HG03280 (cell line): ENCODE measurements around the gene RASA4B.
"Not testable (repeated sequence)": the region's sequence is repeated elsewhere in the genome, so short reads cannot be mapped to it uniquely, and the experiment has no call there.

Experiments
- ATAC-seq: cut with Tn5 transposase; IDR thresholded peaks from one replicate; pipeline ENCODE4 v1.9.1; 2021; ENCODE audit warnings: mild to moderate bottlenecking, moderate library complexity; ENCODE audit not compliant: unreplicated experiment

RASA4B gene

DNA sequence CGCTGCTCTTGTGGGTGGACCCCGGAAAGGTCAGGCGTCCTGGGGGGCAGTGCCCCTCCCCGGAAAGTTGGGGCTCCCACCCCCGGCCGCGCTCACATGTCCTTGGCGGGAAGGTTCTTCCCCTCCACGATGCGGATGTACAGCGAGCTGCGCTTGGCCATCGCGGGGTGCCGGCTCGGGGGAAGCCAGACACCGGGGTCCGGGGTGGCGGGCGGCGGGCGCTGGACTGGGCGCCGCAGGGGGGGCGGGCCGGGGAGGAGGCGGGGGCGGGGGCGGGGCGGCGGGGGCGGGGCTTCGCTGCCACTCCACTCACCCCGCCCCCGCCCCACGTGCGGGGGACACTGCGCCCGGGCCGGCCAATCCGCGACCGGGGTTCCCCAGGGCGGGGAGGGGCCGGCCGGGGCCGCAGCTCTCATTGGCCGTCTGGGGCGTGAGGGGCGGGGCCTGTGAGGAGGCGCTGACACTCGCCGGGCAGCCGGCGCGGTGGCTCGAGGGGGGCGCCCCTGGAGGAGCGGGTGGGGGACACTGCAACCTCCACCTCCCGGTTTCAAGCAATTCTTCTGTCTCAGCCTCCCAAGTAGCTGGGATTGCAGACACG, at the start of gene RASA4B:
RASA4B (minus strand) TSS at position 228 of the 598 bp plus-strand sequence; CDS start at position 161, 67 bp downstream.
- ATAC-seq: peak; percentile 85

DNA sequence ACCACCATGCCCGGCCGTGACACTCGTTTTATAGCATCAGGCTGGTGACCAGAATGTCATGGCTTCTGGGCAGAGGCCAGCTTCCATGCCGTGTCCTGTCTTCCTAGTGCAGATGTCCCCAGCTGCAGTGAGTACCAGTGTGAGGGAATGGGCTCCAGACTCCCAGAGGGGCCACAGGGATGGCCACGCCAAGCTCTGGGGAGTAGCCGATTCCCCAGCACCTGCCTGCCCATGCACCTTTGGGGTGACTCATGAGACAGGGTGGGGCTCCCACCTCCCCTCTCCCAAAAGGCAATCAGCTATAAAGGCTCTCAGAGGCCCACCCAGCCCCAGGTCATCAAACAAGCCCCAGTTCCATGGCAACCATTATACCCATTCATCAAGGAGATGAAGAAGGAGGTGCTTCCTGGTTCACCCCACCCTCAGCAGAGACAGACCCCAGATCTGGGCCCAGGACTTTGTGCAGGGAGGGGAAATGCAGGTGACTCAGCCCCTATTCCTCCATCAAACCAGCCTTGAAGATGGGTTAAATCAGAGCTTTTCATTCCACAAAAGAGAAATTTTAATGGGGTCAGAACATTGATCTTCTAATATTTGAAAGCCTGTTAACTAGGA, 33.3 kb upstream of the RASA4B start, which contains the start of gene SPDYE2:
SPDYE2 (plus strand) TSS at position 419 of the 615 bp plus-strand sequence. CDS start 2,030 bp downstream, outside the sequence.
- not testable (repeated sequence) for ATAC-seq

DNA sequence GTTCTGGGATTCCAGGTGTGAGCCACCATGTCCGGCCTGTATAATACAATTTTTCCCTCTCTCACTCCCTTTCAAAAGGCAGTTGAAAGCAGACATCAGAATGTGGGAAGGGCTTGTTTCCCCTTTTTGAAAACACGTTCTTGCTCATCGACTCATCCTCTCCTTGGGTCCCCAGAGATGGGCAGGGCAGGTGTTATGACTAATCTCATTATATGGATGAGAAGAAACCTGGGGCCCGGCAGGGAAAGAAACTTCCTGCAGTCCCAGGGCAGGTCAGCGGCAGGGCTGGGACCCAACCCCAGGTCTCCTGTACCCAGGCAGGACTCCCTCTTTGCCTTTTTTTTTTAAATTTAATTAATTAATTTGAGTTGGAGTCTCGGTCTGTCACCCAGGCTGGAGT, 28.8 kb upstream of the RASA4B start:
- peak; percentile 65 for ATAC-seq

DNA sequence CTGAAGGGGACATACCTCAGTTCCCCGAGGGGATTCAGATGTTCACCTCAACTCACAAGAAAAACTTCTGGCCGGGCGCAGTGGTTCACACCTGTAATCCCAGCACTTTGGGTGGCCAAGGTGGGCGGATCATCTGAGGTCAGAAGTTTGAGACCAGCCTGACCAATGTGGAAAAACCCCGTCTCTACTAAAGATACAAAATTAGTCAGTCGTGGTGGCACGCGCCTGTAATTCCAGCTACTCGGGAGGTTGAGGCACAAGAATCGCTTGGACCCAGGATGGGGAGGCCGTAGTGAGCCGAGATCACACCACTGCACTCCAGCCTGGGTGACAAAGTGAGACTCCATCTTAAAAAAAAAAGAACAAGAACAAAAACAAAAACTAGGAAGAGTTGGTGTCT, 27.7 kb upstream of the RASA4B start:
- not testable (repeated sequence) for ATAC-seq

DNA sequence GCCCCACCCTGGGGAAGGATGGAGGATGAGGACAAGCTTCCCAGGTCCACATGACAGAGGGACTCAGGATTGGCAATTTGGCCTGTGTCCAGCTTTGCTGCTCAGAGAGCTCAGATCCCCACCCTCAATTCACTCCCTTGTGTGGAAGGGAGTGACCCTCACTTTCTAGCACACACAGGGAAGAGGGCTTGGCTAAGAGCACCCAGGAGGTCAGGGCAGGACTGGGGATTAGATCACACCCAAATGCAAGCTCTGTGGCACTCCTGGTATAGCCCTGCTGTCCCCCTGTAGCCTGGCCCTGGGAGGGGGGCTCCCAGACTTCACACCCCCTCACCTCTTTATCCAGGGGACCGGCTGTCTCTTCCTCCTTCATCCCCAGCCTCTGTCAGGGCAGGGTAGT, 26.8 kb upstream of the RASA4B start:
- ATAC-seq: not testable (repeated sequence)

DNA sequence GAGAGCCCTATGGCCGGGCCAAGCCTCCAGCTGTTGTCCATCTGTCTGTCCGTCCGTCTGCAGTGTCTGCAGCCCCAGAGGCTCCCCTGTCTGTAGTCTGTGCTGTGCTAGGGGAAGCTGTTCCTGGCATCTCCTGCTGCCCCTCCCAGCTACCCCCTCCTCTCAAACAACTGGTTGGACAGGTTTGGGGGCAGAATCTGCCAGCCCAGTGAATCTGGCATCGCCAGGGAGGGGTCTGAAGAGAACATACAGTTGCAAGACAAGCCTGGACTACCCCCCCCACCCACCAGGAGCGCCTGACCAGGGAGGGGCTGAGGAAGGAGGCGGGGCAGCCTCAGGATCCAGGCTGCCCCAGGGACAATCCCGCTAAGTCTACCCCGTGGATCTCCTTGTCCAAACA, 26.0 kb upstream of the RASA4B start, which contains the start of gene UPK3BL2:
UPK3BL2 (minus strand) TSS at position 101 of the 400 bp plus-strand sequence; CDS start at position 41, 60 bp downstream.
- ATAC-seq: not testable (repeated sequence)

DNA sequence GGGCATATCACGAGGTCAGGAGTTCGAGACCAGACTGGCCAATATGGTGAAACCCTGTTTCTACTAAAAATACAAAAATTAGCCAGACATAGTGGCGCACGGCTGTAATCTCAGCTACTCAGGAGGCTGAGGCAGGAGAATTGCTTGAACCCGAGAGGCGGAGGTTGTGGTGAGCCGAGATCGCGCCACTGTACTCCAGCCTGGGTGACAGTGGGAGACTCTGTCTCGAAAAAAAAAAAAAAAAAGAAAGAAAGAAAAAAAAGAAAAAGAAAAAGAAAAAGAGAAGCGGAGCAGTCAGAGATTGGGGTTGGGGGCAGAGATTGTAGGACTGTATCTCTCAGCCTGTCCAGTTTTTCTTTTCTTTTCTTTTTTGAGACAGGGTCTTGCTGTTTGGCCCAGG, 25.2 kb upstream of the RASA4B start:
- not testable (repeated sequence) for ATAC-seq

DNA sequence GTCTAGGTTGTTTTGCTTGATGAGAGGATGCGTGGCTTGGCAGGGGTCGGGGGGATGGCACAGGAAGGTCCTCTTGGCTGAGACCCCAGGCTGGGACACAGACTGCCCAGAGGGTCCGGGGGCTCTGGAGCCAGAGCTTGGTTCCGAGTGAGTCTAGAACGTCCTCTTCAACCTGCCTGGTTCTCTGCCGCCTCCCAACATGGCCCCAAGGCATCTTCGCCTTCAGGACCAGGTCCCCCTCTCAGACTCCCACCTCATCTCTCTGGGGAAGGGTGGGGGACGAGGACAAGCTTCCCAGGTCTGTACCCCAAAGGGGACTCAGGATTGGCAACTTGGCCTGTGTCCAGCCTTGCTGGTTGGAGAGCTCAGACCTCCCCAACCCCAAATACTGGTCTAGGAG, 24.5 kb upstream of the RASA4B start:
- not testable (repeated sequence) for ATAC-seq

DNA sequence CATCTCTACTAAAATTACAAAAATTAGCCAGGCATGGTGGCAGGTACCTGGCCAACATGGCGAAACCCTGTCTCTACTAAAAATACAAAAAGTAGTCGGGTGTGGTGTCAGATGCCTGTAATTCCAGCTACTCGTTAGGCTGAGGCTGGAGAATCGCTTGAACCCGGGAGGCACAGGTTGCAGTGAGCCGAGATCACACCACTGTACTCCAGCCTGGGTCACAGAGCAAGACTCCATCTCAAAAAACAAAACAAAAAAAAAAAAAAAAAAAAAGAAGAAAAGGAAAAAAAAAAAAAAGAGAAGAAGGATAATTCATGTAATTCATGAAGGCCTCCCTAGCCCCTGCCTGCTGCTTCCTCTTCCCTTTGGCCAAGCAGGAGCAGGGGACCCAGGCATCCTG, 23.0 kb upstream of the RASA4B start:
- ATAC-seq: not testable (repeated sequence)

DNA sequence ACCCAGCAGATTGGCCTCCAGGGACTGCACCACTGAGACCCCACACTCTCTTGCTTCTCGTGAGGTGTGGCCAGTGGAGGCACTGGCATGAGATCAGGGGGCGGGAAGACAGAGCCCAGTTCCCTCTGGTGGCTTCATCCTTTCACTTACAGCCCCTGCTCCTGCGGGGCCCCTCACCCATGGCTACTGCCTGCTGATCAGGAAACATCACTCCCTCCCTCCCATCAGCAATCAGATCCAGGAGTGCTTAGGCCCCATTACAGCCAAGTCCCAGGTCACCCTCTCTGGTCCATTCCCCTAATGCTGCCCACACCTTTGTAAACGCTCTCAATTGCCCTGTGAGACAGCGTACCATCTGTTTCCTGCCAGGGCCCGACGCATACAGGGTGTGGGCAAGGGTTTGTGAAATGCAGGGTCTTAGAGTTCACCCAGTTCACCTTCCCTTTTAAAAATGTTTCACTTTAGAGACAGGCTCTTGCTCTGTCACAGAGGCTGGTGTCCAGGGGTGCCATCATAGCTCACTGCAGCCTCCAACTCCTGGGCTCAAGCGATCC, 17.6 kb upstream of the RASA4B start:
- not testable (repeated sequence) for ATAC-seq

DNA sequence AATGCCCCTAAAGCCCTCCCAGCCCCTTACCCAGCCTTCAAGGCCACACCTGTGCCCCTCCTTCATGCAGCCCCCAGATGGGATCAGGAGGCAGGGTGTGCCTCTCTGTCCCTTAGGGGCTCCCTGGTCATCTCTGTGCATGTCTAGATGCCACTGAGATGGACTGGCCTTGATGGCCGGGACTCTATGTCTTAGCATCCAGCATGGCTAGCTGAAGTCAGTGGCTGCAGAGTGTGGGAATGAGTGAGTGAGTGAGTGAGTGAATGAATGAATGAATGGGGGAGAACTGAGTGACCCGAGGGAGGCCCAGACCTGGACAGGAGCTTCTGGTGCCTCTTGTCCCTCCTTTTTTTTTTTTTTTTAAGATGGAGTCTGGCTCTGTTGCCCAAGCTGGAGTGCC, 14.6 kb upstream of the RASA4B start:
- not testable (repeated sequence) for ATAC-seq

DNA sequence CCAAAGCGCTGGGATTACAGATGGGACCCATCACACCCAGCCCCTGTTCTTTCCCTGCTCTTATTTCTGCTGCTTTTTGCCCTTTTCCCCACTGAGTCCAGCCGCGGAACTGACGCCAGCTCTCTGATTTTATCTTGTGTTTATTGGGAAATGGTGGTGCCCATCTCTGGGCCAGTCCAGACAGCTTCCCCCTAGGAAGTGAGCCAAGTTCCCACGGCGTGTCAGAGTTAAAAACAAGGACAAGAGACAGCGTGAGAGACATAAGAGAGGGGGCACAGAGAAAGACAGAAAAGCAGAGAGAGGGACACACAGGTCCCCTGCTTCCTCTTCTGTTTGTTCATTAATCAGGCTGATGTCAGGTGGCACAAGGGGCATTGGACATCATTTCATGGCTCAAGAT, 14.0 kb upstream of the RASA4B start:
- not testable (repeated sequence) for ATAC-seq

DNA sequence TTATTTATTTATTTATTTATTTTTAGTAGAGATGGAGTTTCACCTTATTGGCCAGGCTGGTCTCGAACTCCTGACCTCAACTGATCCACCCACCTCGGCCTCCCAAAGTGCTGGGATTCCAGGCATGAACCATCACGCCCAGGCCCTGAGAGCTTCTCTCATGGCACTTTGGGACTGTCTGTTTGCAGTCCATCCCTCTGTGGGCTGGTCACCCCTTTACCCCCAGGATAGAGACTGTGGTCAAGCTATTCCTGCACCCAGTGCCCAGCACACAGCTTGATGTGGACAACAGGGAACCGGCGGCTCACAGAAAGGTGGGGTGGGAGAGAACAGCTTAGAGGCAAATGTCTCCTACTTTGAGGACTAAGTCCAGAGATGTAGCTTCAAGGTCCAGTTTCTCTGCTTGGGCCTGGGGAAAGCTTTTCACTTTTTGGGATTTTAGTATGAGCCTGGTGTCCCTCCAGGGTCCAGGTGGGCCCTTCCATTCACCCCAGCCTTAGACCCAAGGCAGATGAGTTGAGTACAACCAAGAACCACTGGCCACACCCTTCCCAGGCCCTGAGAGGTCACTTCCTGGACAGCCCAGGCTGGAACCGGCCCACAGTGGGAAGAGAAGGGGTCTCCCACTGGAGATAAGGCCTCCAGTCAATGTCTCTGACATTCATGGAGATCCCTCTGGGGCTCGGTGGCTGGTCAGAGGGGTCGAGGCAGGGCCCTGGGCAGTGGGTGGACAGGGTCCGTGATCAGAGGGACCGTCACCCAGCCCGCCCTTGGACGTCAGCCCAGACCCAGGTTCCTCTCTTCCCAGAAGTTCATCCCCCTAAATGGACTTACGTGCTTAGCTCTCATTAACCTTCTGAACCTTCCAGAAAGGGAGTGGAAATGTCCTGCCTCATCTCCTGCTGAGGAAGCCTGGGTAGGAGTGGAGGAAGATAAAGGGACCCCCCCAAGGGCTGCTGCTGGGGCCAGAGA, 10.5 kb upstream of the RASA4B start:
- ATAC-seq: not testable (repeated sequence)

DNA sequence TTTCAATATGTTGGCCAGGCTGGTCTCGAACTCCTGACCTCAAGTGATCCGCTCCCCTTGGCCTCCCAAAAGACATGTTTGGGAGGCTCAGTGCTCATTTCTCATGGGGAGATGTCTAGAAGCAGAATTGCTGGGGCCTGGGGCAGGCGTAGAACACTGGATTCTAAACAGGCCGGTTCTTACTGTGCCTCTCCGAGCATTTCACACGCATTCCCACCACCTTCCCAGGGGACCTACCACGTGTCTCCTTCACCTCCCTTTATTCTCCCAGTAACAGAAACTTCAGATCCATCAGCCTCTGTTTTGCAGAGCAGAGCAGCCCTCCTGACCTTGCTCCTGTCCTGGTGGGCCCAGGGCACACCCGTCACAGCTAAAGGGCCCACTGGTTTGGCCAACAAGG, 9.6 kb upstream of the RASA4B start:
- not testable (repeated sequence) for ATAC-seq

DNA sequence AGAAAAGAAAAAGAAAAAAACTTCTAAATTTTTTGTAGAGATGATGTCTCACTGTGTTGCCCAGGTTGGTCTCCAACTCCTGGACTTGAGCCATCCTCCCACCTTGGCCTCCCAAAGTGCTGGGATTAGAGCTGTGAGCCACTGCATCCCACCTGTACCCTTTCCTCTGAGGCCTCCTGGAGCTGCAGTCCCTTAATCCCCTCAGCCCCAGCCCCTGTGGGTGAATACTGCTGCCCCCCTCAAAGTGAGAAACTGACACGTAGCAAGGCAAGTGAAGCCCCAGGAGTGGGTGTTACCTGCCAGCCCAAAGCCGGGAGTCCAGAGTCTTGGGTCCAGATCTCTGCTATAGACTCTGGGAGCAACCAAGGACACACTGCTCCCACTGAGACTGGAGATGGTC, 7.2 kb upstream of the RASA4B start:
- not testable (repeated sequence) for ATAC-seq

DNA sequence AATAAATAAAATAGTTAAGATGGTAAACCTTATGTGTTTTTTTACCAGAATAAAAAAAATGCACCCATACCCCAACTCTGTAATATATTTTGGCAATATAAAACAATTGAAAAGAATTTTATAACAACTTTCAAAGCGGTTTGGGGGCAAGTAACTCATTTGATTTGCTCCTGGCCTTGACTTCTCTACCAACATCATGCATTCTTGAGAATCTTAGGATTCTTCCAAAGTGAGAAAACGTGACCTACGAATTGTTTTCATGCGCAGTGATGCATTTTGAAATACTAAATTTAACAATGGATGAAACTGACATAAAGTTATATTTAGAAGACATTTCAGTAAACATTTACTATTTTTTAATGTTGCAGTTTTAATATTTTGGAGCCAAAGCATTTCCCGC, 3.2 kb upstream of the RASA4B start:
- not testable (repeated sequence) for ATAC-seq

DNA sequence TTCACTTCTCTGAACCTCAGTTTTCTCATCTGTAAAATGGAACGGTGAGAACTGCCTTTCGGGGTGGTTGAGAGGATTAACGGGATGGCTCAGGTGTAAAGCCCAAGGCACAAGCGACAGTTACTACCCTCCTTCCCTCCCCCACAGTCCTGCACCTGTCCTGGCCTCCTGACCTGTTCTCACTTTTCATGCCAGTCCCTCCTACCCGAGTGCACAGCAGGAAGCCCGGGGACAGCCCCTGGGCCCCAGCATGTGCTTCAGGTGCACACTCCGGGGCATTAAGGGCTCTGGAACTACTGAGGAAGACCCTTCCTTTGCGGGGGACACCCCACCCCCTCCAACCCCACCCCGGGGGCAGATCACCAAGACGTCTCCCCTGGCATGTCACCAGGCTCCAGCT, 626 bp downstream of the RASA4B start:
- not testable (repeated sequence) for ATAC-seq

DNA sequence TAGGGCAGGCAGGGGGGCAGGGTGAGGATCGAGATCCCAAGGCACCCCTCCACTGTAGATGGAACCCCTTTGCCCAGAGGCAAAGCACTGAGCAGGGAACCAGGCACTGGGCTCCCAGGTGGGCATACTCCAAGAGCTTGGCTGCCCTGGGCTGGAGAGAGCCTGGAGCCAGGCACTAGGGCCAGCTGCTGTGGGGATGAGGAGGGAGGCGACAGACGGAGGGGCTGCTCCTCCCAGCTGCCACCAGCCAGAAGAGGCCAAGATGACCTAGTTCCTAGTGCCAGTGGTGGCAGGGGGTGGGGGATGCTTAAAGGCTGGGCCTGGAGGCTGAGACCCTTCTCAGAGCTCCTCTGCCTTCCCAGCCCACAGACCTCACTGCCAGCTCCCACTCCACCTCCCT, 1.7 kb downstream of the RASA4B start:
- ATAC-seq: not testable (repeated sequence)

DNA sequence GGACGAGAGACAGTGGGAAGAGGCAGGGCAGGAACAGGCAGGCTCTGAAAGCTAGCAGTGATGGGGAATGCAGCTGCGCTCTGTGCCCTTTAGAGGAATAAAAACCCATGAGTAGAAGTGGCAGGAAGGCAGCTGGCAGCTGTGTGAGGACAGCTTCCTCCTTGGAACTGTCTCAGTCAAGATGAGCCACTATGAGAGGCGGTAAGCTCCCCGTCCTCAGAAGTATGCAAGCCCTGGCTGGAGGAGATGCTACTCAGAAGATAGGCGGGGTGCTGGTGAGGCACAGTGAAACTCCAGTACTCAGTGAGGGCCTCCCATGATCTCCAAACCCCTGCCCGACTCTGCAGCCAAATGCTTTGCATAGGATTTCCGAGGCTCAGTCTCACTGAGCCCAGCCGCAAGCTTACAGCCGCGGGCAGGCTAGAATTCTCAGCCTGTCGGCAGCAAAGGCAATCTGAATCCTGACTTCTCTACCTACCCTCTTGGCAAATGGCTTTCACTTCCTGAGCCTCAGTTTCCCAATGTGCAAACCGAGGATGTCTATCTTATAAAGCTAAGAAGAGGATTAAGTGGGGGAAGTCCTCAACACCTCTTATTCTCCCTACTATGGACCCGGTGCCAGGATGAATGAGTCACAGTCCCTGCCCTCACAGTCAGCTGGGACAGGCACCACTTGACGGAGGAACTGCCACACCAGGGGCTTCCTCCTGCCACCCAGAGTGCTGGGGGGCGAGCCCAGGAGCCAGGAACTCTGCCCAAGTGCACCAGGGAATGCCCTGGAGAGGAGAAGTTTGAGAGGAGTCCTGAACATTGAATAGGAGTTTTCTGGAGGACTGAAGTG, 2.5 kb downstream of the RASA4B start:
- peak; percentile 60 for ATAC-seq

DNA sequence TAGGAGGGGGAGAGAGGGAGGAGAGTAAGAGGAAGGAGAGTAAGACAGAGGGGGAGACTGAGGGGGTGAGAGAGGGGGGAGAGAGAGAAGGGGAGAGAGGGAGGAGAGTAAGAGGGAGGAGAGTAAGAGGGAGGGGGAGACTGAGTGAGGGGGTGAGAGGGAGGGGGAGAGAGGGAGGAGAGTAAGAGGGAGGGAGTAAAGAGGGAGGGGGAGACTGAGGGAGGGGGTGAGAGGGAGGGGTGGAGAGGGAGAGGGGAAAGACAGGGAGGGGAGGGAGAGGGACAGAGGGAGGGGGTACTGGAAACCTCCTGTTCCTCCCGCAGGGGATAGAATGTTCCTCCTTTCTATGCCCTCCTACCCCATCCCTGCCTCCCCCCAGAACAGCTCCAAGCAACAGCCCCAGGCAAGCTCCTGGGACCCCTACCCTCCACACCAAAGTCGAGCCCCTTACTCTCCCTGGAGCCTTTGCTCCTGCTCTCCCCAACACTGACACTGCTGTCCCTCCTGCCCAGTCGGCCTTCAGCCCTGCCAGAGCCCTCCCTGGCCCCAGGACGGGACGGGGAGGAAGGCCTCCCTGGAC, 4.8 kb downstream of the RASA4B start:
- ATAC-seq: not testable (repeated sequence)
